GM12878 (cell line): Measurements from ENCODE around the gene SNRPA1. TPM values are rescaled to one million over a fixed set of nuclear protein-coding genes. Genes with fewer than 3 reads are reported as not detected.
A peak's percentile ranks its signal among the peaks of the same experiment; 100 is the strongest.

ENCODE experiments used
- ATAC-seq: fragments of 200-7000 bp; cut with Tn5 transposase; 3 replicates; pipeline ENCODE4 v1.9.1; 2020; ENCODE audit warnings: mild to moderate bottlenecking, moderate library complexity
- BruUV-seq: library from RNA; stranded (reverse); fragments of 400-500 nt; replicated peaks from 2 replicates; lab custom pipeline; 2021; lab: Mats Ljungman, UMichigan
- CTCF ChIA-PET: fragments of 300-600 bp; sonication (Branson Sonifier 250); formaldehyde crosslinking; extraction: SDS; loops from one replicate; lab custom pipeline; 2021; ENCODE audit warnings: inconsistent platforms; lab: Yijun Ruan, JAX
- POLR2A ChIA-PET: fragments of 350-600 bp; formaldehyde crosslinking; extraction: SDS; loops from one replicate; lab custom pipeline; 2021; ENCODE audit warnings: inconsistent platforms; lab: Charles Lee
- RAD21 ChIA-PET: fragments of 300-600 bp; sonication (Branson Sonifier 250); formaldehyde crosslinking; loops from one replicate; lab custom pipeline; 2023; ENCODE audit warnings: antibody characterized with exemption; ENCODE audit not compliant: unreplicated experiment; lab: Charles Lee
- SMC1A ChIA-PET: fragments of 300-600 bp; sonication (Branson Sonifier 250); formaldehyde crosslinking; loops from one replicate; lab custom pipeline; 2023; ENCODE audit not compliant: unreplicated experiment, uncharacterized antibody; lab: Charles Lee
- DNase-seq: peaks from one replicate; pipeline ENCODE4 v3.0.0-alpha.2; 2011; ENCODE audit warnings: low read depth, low spot score
- FAIRE-seq: peaks from 3 replicates; lab custom pipeline; 2011; peaks lifted over from hg19 to GRCh38; lab: Jason Lieb, UNC
- H2AFZ ChIP-seq: 2 replicates; pipeline ENCODE4 v1.6.0; 2011; ENCODE audit warnings: low read depth, low read length, control low read depth; ENCODE audit not compliant: control insufficient read depth
- H3K27ac ChIP-seq: 2 replicates; pipeline ENCODE4 v1.5.1; 2011; ENCODE audit warnings: control low read depth; ENCODE audit not compliant: control insufficient read depth, insufficient read depth
- H3K27me3 ChIP-seq, 2 experiments: replicated peaks in 1 of 2; 2 replicates each; pipeline versions ENCODE4 v1.6.0 to v1.6.1; 2011; ENCODE audit warnings: low read length in 1 of 2; ENCODE audit not compliant: control insufficient read depth in 2 of 2, insufficient read depth in 2 of 2
- H3K36me3 ChIP-seq, 2 experiments: 2 replicates each; pipeline ENCODE4 v1.5.1; 2011; ENCODE audit warnings: low read length in 1 of 2; ENCODE audit not compliant: control insufficient read depth in 2 of 2, insufficient read depth in 2 of 2
- H3K4me1 ChIP-seq: 2 replicates; pipeline ENCODE4 v1.6.1; 2011; ENCODE audit warnings: mild to moderate bottlenecking, low read length, moderate library complexity, mixed read lengths; ENCODE audit not compliant: control insufficient read depth, insufficient read depth
- H3K4me2 ChIP-seq: 2 replicates; pipeline ENCODE4 v1.6.0; 2011; ENCODE audit warnings: control low read depth; ENCODE audit not compliant: control insufficient read depth, insufficient read depth
- H3K4me3 ChIP-seq: fragments of 200-600 bp; sonication (generic); 2 replicates; pipeline ENCODE4 v1.5.1; 2016
- H3K79me2 ChIP-seq: 2 replicates; pipeline ENCODE4 v1.6.0; 2011; ENCODE audit warnings: low read length; ENCODE audit not compliant: control insufficient read depth, insufficient read depth
- H3K9ac ChIP-seq: 2 replicates; pipeline ENCODE4 v1.8.0; 2011; ENCODE audit warnings: low read length, control low read depth, mixed read lengths; ENCODE audit not compliant: control insufficient read depth, insufficient read depth
- H3K9me3 ChIP-seq: replicated peaks from 3 replicates; pipeline ENCODE4 v1.5.1; 2011; ENCODE audit warnings: mild to moderate bottlenecking, low read length; ENCODE audit not compliant: control insufficient read depth, insufficient read depth
- H4K20me1 ChIP-seq: 2 replicates; pipeline ENCODE4 v1.6.0; 2011; ENCODE audit not compliant: control insufficient read depth, insufficient read depth
- BRCA1 ChIP-seq: IDR thresholded peaks from 2 replicates; pipeline ENCODE4 v1.6.1; 2011; ENCODE audit warnings: low read depth, low read length, improper control_type of control experiment
- KAT2A ChIP-seq: conservative IDR thresholded peaks from 2 replicates; pipeline ENCODE4 v1.6.1; 2011; ENCODE audit warnings: low read depth, low read length; ENCODE audit not compliant: control insufficient read depth
- POLR2AphosphoS5 ChIP-seq: IDR thresholded peaks from 2 replicates; pipeline ENCODE4 v1.6.1; 2011; ENCODE audit warnings: mild to moderate bottlenecking, low read length, inconsistent platforms
- PRDM15 ChIP-seq: fragments of 450-650 bp; formaldehyde crosslinking; IDR thresholded peaks from 2 replicates; pipeline ENCODE4 v1.4.0; 2020; ENCODE audit warnings: mild to moderate bottlenecking, moderate library complexity
- RUNX3 ChIP-seq: IDR thresholded peaks from 2 replicates; pipeline ENCODE4 v1.6.1; 2012; ENCODE audit warnings: low read length, inconsistent platforms
- ZNF592 ChIP-seq: fragments of 450-650 bp; IDR thresholded peaks from 2 replicates; pipeline ENCODE4 v1.6.1; 2017; ENCODE audit warnings: mild to moderate bottlenecking, moderate library complexity
- WGBS: methylation state at CpG from one replicate; pipeline ENCODE4 v1.1.6; 2016; ENCODE audit warnings: low lambda C conversion rate; ENCODE audit not compliant: insufficient replicate concordance, insufficient coverage; ENCODE audit errors: missing lambda C conversion rate; 5-methylcytosine and 5-hydroxymethylcytosine counted together
- in situ Hi-C: fragments of 300-500 bp; cut with MboI; formaldehyde crosslinking; loops from 9 replicates; pipeline ENCODE4 v1.14.3; 2018; ENCODE audit warnings: mixed read lengths
- intact Hi-C: fragments of 100-400 bp; cut with micrococcal nuclease; formaldehyde crosslinking; loops from one replicate; pipeline ENCODE4 v1.14.2; 2022; ENCODE audit not compliant: unreplicated experiment
- polyA plus RNA-seq, 11 experiments: library from polyadenylated mRNA; depleted of rRNA in 4 of 11; unstranded in 6 of 11; stranded (reverse) in 5 of 11; fragments of >200 nt; fragmentation: Nextera tagmentation in 4 of 11; fragmentation: Illumina TruSeq in 1 of 11; extraction: Ambion mirVana in 4 of 11; extraction: Trizol in 1 of 11; gene quantifications; 1 replicate in 1 of 11; 2 replicates in 10 of 11; pipeline versions ENCODE4 v1.2.1 to v1.2.3, GENCODE V29; 2011 to 2016; ENCODE audit warnings: inconsistent platforms in 2 of 11, missing spikeins in 2 of 11, low read depth in 1 of 11
- total RNA-seq, 4 experiments: library from RNA; depleted of rRNA in 3 of 4; stranded (reverse); fragments of >200 nt in 3 of 4; fragmentation: Illumina TruSeq in 1 of 4; extraction: Trizol in 1 of 4; gene quantifications; 2 replicates each; pipeline versions ENCODE4 v1.2.1 to v1.2.3, GENCODE V29; 2013 to 2021

The SNRPA1 gene
- total and polyA plus RNA-seq, 10 of the 15 experiments (the other 5 are each of a cell fraction or from before 2014, with no cell fraction given): 59.9 to 267 (median 161) TPM

GRCh38 chr15:101280007-101280406 is 15.0 kb downstream of the SNRPA1 start:
- BruUV-seq: no TSS peak
- TF ChIP-seq RUNX3 (no peak), ZNF592 (no peak), BRCA1 (no peak), POLR2AphosphoS5 (peak; percentile 46; the same call in 1 of the 2 replicates), KAT2A (no peak), PRDM15 (CRISPR knock-in tag) (no peak)
- Histone ChIP-seq H3K79me2 (peaks cover 21% of the 10 kb centered on the region), H3K4me1 (peaks cover 6% of the 10 kb centered on the region), H3K36me3 (peaks cover 12 to 26% of the 10 kb centered on the region in 2 experiments; a peak in 3 of 4 replicates), H3K9me3 (no peaks in the 10 kb centered on the region), H4K20me1 (no peaks in the 10 kb centered on the region), H2AFZ (no peak overlapping the region), H3K4me2 (no peak overlapping the region), H3K27me3 (no peaks in the 10 kb centered on the region), H3K9ac (no peak overlapping the region), H3K27ac (no peak overlapping the region), H3K4me3 (no peak overlapping the region)
- FAIRE-seq: no peak
- POLR2A ChIA-PET: no interaction called here
- 83% methylated on average over 2 of the region's 2 CpGs for WGBS
- CTCF ChIA-PET: interaction anchor here (0.9 to 3.3 kb wide), 3 partner anchors 9 to 14 kb away, joined by 3 to 33 read pairs (median 4); no protein-coding TSS in a partner anchor
- SMC1A ChIA-PET: no interaction called here
- no peak for ATAC-seq
- RAD21 ChIA-PET: no interaction called here
- DNase-seq: no peak
- in situ Hi-C loops (no loop called here), intact Hi-C loops (no loop called here)
